ENCODE data around the gene INPP5F. TPM values are rescaled to one million over a fixed set of nuclear protein-coding genes. Genes with fewer than 3 reads are reported as not detected.

Gene INPP5F
- total and polyA plus RNA-seq, 9 of the 15 experiments (the other 6 are each of a cell fraction or from before 2014, with no cell fraction given): 1.6 to 7.3 (median 6.0) TPM

GRCh38 chr10:119872860-119873681, 147.2 kb downstream of the INPP5F start (continued):
- TF ChIP-seq E4F1 (CRISPR knock-in tag; IDR thresholded peaks at IDR 0.05; ENCODE audit: borderline replicate concordance) (no peak), THRAP3 (IDR thresholded peaks at IDR 0.05; ENCODE audit: borderline replicate concordance) (no peak), ZNF133 (CRISPR knock-in tag; IDR thresholded peaks at IDR 0.05) (no peak), WHSC1 (IDR thresholded peaks at IDR 0.05; ENCODE audit: low read length) (no peak), GABPB1 (CRISPR knock-in tag; IDR thresholded peaks at IDR 0.05) (peak; percentile 43; the same call in 1 of the 2 replicates), ZNF184 (CRISPR knock-in tag; IDR thresholded peaks at IDR 0.05) (no peak), PTBP1 (IDR thresholded peaks at IDR 0.05; ENCODE audit: low read depth, low read length) (no peak), ELF2 (CRISPR knock-in tag; IDR thresholded peaks at IDR 0.05) (no peak), YY1 (IDR thresholded peaks at IDR 0.05; ENCODE audit: borderline replicate concordance in 1 of 3, control insufficient read depth in 1 of 3, extremely low read depth in 1 of 3, insufficient read depth in 3 of 3, insufficient read length in 1 of 3, insufficient replicate concordance in 2 of 3, low read depth in 1 of 3, low read length in 2 of 3) (peak; percentile 95 to 99 (median 98)), IRF9 (tag; IDR thresholded peaks at IDR 0.05) (no peak), FUS (optimal IDR thresholded peaks at IDR 0.05; ENCODE audit: low read depth, low read length) (peak; percentile 67), MLLT1 (IDR thresholded peaks at IDR 0.05) (no peak), KLF13 (tag; IDR thresholded peaks at IDR 0.05; ENCODE audit: borderline replicate concordance, low read depth) (peak; percentile 94), ZNF449 (CRISPR knock-in tag; IDR thresholded peaks at IDR 0.05) (no peak), SRSF1 (IDR thresholded peaks at IDR 0.05; ENCODE audit: low read depth, low read length) (no peak), HOXB6 (CRISPR knock-in tag; IDR thresholded peaks at IDR 0.05; ENCODE audit: borderline replicate concordance) (no peak)
- TF ChIP-seq, protein P1, sequence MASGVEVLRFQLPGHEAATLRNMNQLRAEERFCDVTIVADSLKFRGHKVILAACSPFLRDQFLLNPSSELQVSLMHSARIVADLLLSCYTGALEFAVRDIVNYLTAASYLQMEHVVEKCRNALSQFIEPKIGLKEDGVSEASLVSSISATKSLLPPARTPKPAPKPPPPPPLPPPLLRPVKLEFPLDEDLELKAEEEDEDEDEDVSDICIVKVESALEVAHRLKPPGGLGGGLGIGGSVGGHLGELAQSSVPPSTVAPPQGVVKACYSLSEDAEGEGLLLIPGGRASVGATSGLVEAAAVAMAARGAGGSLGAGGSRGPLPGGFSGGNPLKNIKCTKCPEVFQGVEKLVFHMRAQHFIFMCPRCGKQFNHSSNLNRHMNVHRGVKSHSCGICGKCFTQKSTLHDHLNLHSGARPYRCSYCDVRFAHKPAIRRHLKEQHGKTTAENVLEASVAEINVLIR (CRISPR knock-in tag; IDR thresholded peaks at IDR 0.05): no peak

Measured in K562 (cell line).